CD4-positive, alpha-beta T cell treated with Interleukin-17A for 1 hour (primary cell): ENCODE measurements around the gene INSIG1.

Experiments used
- DNase-seq: peaks from one replicate; pipeline ENCODE4 v3.0.0-alpha.2; 2020

The INSIG1 gene

GRCh38 chr7:155297517-155298287, at the start of gene INSIG1:
INSIG1 (plus strand) TSS chr7:155297878; CDS start chr7:155298286, 408 bp downstream.
- peak; percentile 93 for DNase-seq

GRCh38 chr7:155248366-155248756, 49.3 kb upstream of the INSIG1 start:
- no peak for DNase-seq

GRCh38 chr7:155251831-155252230, 45.8 kb upstream of the INSIG1 start:
- DNase-seq, result no peak

- DNase-seq, result no peak
These were observed 45.2 kb upstream of the INSIG1 start for GRCh38 chr7:155252444-155252887.

- DNase-seq, result no peak
These were observed 44.7 kb upstream of the INSIG1 start for GRCh38 chr7:155252892-155253501.

GRCh38 chr7:155254018-155254417, 43.7 kb upstream of the INSIG1 start:
- no peak for DNase-seq

- DNase-seq, result no peak
These were observed 42.6 kb upstream of the INSIG1 start for GRCh38 chr7:155255071-155255470.

- no peak for DNase-seq
These were observed 42.1 kb upstream of the INSIG1 start for GRCh38 chr7:155255621-155256020.

- DNase-seq, result no peak
These were observed 41.5 kb upstream of the INSIG1 start for GRCh38 chr7:155256081-155256760.

- no peak for DNase-seq
These were observed 40.8 kb upstream of the INSIG1 start for GRCh38 chr7:155256761-155257481.

- DNase-seq, result no peak
These were observed 40.0 kb upstream of the INSIG1 start for GRCh38 chr7:155257482-155258225.

GRCh38 chr7:155258226-155258560, 39.5 kb upstream of the INSIG1 start:
- no peak for DNase-seq

GRCh38 chr7:155259866-155260497, 37.7 kb upstream of the INSIG1 start:
- no peak for DNase-seq

GRCh38 chr7:155260498-155260872, 37.2 kb upstream of the INSIG1 start:
- DNase-seq, result no peak

- DNase-seq, result no peak
These were observed 36.4 kb upstream of the INSIG1 start for GRCh38 chr7:155261031-155261985.

- DNase-seq, result no peak
These were observed 35.6 kb upstream of the INSIG1 start for GRCh38 chr7:155262031-155262430.

GRCh38 chr7:155263051-155263450, 34.6 kb upstream of the INSIG1 start:
- no peak for DNase-seq

GRCh38 chr7:155263581-155264143, 34.0 kb upstream of the INSIG1 start:
- no peak for DNase-seq

- no peak for DNase-seq
These were observed 32.5 kb upstream of the INSIG1 start for GRCh38 chr7:155265144-155265543.

GRCh38 chr7:155265961-155266360, 31.7 kb upstream of the INSIG1 start:
- DNase-seq, result no peak

GRCh38 chr7:155266440-155266839, 31.2 kb upstream of the INSIG1 start:
- no peak for DNase-seq
